GM12873 (cell line): ENCODE measurements around the gene BNC1.
A peak's percentile ranks its signal among the peaks of the same experiment; 100 is the strongest.

Experiments used
- TF ChIP-seq, protein P1 (sequence below): IDR thresholded peaks from 2 replicates; pipeline ENCODE4 v1.5.1; 2012; ENCODE audit warnings: low read depth, mild to moderate bottlenecking, moderate library complexity, low read length, control low read depth; ENCODE audit not compliant: insufficient read depth; ENCODE audit errors: missing control alignments

BNC1 gene

DNA sequence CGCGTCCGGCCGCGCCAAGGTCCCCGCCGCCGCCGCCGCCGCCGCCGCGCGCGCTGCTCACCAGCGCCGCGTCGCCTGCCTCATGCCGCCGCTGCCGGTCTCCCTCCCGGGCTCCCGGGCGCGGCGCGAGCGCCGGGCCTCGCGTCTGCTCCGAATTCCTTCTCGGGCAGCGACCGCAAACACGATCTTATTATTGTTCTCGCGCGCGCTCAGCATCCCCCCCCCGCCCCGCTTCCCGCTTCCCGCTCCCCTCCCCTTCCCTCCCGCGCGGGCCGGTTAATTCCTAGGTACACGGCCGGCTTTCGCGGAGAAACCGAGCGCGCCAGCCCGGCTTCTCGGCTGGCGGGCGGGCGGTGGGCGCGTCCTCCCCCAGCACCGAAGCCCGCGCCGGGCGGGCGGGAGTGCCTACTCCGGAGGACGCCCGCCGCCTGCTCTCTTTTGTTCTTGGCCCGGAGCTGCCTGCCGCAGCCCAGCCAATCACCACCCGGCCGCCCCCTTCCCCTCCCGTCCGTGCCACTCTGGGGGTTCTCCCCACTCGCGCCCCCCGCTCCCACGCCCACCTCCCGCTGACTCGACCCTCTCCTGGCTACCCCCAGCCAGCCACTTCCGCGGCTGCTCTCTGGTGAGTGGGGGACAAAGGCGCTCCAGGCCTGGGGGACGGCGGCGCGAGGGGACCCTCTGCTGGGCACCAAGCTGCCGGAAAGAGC lies 76.7 kb downstream of the BNC1 start, which contains the start of gene HDGFL3:
Gene HDGFL3, minus strand, starts transcription at position 164 of the 707 bp plus-strand sequence. CDS start 409 bp downstream, outside the sequence.
- TF ChIP-seq, protein P1, sequence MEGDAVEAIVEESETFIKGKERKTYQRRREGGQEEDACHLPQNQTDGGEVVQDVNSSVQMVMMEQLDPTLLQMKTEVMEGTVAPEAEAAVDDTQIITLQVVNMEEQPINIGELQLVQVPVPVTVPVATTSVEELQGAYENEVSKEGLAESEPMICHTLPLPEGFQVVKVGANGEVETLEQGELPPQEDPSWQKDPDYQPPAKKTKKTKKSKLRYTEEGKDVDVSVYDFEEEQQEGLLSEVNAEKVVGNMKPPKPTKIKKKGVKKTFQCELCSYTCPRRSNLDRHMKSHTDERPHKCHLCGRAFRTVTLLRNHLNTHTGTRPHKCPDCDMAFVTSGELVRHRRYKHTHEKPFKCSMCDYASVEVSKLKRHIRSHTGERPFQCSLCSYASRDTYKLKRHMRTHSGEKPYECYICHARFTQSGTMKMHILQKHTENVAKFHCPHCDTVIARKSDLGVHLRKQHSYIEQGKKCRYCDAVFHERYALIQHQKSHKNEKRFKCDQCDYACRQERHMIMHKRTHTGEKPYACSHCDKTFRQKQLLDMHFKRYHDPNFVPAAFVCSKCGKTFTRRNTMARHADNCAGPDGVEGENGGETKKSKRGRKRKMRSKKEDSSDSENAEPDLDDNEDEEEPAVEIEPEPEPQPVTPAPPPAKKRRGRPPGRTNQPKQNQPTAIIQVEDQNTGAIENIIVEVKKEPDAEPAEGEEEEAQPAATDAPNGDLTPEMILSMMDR = peak; percentile 14

DNA sequence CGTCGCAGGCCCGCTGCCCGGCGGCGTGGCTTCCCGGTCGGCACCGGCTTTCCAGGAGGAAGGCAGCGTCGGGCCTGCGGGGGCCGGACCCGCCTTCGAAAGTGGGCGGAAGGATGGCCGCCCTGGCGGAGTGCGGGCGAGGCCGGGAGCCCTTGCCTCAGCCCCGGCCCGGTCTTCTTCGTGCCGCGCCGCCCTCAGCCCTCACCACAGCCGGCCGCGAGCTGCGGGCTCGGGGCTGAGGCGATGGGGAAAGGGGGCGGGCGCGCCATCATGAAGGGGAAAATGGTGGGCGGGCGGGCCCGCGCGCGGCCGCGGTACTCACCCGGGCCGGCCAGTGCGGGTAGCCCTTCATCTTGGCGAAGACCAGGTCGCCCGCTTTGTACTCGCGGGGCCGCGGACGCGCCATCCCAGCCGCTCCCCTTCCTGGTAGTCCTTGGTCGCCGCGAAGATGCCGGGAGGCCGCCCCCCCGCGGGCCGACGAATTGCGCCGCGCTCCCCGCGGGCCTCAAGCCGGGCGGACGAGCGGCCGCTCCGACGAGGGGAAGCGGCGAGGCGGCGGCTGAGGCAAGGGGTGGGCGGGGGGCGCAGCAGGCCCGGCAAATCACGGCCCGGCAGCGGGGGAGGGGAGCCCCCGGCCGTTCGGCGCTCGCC lies 77.3 kb downstream of the BNC1 start:
- TF ChIP-seq, protein P1 = no peak

DNA sequence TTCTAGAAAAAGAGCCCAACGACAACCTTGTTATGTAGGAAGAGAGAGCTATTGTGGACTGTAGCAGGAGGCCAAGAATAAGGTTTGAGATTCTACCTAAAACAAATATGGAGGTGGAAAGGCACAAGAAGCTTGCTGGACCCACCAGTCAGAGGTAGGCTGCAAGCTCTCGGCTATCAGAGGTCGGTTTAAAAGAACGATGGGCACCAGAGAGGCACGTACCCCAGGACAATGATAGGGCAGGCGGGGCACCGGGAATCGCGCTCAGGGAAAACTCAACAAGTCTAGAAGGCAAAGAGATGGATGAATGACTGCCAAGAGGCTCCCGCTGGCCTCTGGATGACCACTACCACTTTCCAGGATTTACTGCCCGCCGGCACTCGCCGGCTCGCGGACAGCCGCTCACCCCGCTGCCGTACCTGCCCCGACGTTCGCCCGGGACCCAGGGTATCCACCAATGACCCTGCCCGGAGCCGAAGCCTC lies 77.9 kb downstream of the BNC1 start:
- TF ChIP-seq, protein P1 = no peak
